Fibroblast of pulmonary artery (primary cell): ENCODE data around the gene SEC14L5.
"Not testable (repeated sequence)": the region's sequence is repeated elsewhere in the genome, so short reads cannot be mapped to it uniquely, and the experiment has no call there.

Experiments
- DNase-seq: peaks from one replicate; pipeline ENCODE4 v3.0.0-alpha.2; 2010; ENCODE audit warnings: low read depth
- H3K4me3 ChIP-seq: replicated peaks from 2 replicates; pipeline ENCODE4 v1.5.1; 2011; ENCODE audit warnings: low read depth, mild to moderate bottlenecking, control low read depth, low read length, moderate library complexity
- CTCF ChIP-seq: IDR thresholded peaks from 2 replicates; pipeline ENCODE4 v1.5.1; 2011; ENCODE audit warnings: mild to moderate bottlenecking, control low read depth, low read length, inconsistent platforms; ENCODE audit errors: missing control alignments

The SEC14L5 gene

DNA sequence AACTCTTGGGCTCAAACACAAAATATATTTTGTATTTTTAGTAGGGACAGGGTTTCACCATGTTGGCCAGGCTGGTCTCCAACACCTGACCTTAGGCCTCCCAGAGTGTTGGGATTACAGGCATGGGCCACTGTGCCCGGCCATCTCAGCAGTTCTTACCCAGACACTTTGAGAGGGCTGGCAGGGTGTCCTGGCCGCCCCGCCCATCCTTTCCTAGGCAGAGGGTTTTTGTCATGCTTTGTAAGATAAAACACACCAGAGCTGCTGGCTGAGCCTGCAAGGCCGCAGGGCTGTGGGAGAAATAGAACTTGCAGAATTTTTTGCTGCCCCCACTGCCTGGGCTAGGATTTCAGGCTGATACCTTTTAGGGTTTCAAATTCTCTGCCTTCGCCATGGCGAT lies 29.9 kb upstream of the SEC14L5 start:
- no peak for TF ChIP-seq CTCF
- no peak for DNase-seq
- no peak overlapping the region for H3K4me3 ChIP-seq

- DNase-seq, H3K4me3 ChIP-seq: not testable (repeated sequence)
Observed at GRCh38 chr16:4929619-4930018, 28.5 kb upstream of the SEC14L5 start.

GRCh38 chr16:4931381-4931780 lies 26.7 kb upstream of the SEC14L5 start:
- TF ChIP-seq CTCF, result no peak
- DNase-seq, result no peak
- no peak overlapping the region for H3K4me3 ChIP-seq

DNA sequence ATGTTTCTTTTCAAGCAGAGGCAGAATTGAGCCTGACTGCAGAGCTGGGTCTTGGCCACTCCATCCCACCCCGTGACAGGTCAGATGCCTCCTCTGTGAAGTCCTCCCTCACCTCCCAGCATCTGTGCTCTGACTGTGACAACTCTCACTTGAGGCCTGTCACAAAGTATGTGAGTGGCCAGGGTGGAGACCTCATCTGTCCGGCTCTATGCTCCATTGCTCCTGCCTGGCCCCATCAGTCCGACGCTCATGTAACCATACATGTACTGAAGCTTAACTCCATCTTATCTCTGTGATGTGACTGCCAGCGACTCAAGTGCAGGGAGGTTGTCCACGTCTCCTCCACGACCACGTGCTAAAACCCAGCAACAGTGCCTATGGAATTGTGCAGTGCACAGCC lies 24.7 kb upstream of the SEC14L5 start:
- no peak overlapping the region for H3K4me3 ChIP-seq
- no peak for TF ChIP-seq CTCF
- DNase-seq, result no peak

- TF ChIP-seq CTCF, result no peak
- no peak for DNase-seq
- H3K4me3 ChIP-seq, result no peak overlapping the region
Observed at GRCh38 chr16:4933871-4934395, 24.2 kb upstream of the SEC14L5 start.

- no peak for TF ChIP-seq CTCF
- DNase-seq, result no peak
- H3K4me3 ChIP-seq, result no peak overlapping the region
Observed at GRCh38 chr16:4934591-4934990, 23.5 kb upstream of the SEC14L5 start.

DNA sequence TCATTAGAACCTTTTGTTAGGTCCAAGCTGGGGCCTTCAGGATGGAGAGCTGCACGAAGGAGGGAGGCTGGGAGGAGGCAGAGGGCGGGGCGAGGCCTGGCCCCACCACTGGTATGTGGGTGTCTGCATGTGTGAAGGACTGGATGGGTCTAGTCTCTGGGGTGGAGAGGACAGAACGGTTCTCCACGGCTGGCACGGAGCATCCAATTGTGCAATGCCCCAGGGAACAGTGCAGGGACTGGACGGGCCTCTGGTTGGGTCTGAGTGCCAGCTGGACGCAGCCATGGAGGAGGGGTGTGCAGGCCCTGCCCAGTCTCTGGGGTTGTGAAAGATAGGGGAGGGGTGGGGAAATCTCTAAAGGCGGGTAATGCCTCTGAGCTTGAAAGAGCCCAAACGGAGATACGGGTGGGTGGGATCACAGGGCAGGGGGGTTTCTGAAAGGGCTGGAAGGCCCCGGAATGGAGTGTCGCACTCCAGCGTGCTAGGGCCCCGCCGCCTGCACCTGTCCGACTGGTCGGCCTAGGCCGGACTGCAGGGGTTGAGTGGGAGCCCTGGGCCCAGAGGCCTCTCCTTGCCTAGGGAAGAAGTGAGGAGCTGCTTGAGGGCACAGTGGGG lies 22.8 kb upstream of the SEC14L5 start:
- TF ChIP-seq CTCF, result no peak
- peak; percentile 83 for DNase-seq
- H3K4me3 ChIP-seq, result no peak overlapping the region
